ENCODE data around the gene PRIMA1. TPM values are rescaled to one million over a fixed set of nuclear protein-coding genes. Genes with fewer than 3 reads are reported as not detected.

Gene PRIMA1
- total and polyA plus RNA-seq, 3 donors from 2014 or later: 2.1 to 7.3 (median 3.4) TPM

DNA sequence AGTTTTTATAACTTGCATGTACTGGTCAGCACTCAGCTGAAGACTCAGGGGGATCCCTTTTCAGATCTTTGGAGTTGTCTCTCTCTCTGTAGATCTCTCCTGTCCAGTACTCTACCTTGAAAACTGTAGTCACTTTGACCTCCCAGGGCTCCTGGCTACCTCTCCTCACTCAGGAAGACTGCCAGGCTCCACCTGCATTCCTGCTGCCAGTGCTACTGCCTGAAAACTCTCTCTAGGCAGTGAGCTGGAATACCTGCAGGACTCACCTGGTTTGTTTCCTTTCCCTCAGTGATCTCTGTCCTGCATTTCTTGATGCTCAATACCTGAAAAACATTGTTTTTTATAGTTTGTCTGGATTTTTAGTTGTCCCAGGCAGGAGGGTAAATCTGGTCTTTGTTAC lies 87.4 kb downstream of the PRIMA1 start:
- Histone ChIP-seq H3K4me3 (no peak overlapping the region), H3K4me1 (no peaks in the 10 kb centered on the region), H3K27me3 (no peaks in the 10 kb centered on the region), H3K36me3 (ENCODE audit: low read depth, missing control alignments) (no peaks in the 10 kb centered on the region), H3K27ac (no peak overlapping the region), H3K9me3 (no peaks in the 10 kb centered on the region)
- no peak for TF ChIP-seq POLR2A (IDR thresholded peaks at IDR 0.05)
- TF ChIP-seq, protein P1, sequence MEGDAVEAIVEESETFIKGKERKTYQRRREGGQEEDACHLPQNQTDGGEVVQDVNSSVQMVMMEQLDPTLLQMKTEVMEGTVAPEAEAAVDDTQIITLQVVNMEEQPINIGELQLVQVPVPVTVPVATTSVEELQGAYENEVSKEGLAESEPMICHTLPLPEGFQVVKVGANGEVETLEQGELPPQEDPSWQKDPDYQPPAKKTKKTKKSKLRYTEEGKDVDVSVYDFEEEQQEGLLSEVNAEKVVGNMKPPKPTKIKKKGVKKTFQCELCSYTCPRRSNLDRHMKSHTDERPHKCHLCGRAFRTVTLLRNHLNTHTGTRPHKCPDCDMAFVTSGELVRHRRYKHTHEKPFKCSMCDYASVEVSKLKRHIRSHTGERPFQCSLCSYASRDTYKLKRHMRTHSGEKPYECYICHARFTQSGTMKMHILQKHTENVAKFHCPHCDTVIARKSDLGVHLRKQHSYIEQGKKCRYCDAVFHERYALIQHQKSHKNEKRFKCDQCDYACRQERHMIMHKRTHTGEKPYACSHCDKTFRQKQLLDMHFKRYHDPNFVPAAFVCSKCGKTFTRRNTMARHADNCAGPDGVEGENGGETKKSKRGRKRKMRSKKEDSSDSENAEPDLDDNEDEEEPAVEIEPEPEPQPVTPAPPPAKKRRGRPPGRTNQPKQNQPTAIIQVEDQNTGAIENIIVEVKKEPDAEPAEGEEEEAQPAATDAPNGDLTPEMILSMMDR (IDR thresholded peaks at IDR 0.05): no peak
- DNase-seq: no peak
- intact Hi-C loops (cut with DNase I; ENCODE audit: low total_unique reads): no loop called here

DNA sequence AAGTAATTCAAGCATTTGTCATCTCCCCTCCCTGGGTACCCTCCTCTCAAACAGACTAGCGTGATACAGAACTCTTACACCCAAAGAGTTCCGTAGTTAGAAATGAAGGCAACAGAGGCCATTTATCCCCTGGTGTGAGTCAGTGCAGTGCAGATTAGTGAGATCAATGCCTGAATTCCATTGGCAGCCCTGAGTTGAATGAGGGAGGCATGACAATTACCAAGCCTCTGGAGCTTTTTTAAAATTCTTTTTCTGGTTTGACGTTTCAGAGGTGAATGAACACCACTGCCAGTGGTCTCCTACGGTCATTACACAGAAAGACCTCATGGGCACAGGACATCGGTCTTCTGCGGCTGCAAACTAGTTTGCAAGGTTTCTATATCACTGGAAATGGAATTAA lies 94.4 kb downstream of the PRIMA1 start:
- intact Hi-C loops (cut with DNase I; ENCODE audit: low total_unique reads): no loop called here
- 60 to 70% methylated on average over 6 of the region's 6 CpGs for WGBS, 2 donors
- H3K27me3 ChIP-seq: no peaks in the 10 kb centered on the region
- no peak overlapping the region for H3K4me3 ChIP-seq
- no peaks in the 10 kb centered on the region for H3K9me3 ChIP-seq
- H3K36me3 ChIP-seq (ENCODE audit: low read depth, missing control alignments): no peaks in the 10 kb centered on the region
- no peak for TF ChIP-seq POLR2A (IDR thresholded peaks at IDR 0.05)
- TF ChIP-seq, protein P1 (IDR thresholded peaks at IDR 0.05): no peak
- no peak for DNase-seq
- H3K27ac ChIP-seq: no peak overlapping the region
- no peaks in the 10 kb centered on the region for H3K4me1 ChIP-seq

DNA sequence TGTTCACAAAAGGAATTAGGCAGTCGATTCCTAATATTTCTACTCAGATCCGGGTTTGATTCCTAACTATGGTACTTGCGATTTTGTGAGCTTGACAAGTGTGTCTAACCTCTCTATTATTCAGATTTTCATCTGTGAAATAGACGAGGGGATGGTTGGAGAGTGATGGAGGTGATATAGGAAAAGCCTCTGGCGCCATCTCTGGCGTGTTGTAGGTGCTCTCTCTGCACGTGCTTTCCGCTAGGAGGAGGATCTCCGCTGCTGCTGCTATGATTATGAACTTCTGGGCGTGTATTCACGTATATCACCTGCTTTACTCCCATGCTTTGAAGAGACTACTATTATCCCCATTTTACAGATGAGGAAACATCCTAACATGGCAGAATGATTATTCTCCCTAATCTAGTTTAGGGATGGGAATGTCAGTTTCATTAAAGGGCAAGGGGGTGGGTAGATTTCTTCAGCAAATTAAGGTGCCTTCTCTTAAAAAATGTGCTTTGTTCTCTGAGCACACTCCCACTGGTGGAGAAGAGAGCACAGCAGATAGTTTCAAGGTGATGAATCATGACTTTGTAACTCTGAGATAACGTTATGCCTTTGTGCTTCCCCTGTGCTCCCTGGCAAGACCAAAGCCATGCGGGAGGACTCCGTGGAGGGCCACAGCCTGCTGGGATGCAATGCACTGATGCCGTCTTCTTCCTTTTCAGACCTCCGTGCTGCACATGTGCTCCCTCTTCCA lies 97.1 kb downstream of the PRIMA1 start:
- TF ChIP-seq, protein P1 (IDR thresholded peaks at IDR 0.05): no peak
- TF ChIP-seq POLR2A (IDR thresholded peaks at IDR 0.05): no peak
- Histone ChIP-seq H3K9me3 (no peaks in the 10 kb centered on the region), H3K36me3 (ENCODE audit: low read depth, missing control alignments) (no peaks in the 10 kb centered on the region), H3K4me1 (no peaks in the 10 kb centered on the region), H3K27ac (no peak overlapping the region), H3K27me3 (no peaks in the 10 kb centered on the region), H3K4me3 (no peak overlapping the region)
- DNase-seq: no peak
- intact Hi-C loops (cut with DNase I; ENCODE audit: low total_unique reads): no loop called here
- WGBS, 2 donors: 59 to 66% methylated on average over 16 of the region's 16 CpGs

DNA sequence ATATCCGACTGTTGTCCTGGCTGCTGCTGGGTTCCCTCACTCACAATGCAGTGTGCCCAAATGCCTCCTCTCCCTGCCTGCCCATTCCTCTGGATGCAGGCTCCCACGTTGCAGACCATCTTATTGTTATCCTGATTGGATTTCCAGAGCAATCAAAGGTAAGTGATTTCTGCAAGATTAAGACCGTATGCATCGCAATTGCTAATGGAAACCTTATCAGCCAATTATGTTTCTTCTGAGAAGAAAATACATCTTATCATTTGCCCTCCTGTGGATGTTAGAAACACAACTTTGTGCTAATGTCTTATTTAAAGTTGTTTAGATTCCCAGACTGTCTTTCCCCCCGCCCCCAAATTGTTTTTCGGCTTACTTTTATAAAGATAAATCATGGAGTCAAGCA lies 98.1 kb downstream of the PRIMA1 start:
- DNase-seq: no peak
- 71 to 82% methylated on average over 6 of the region's 6 CpGs for WGBS, 2 donors
- H3K9me3 ChIP-seq: no peaks in the 10 kb centered on the region

More for the DNA sequence above, 98.1 kb downstream of the PRIMA1 start:
- Histone ChIP-seq H3K4me1 (no peaks in the 10 kb centered on the region), H3K27me3 (no peaks in the 10 kb centered on the region), H3K4me3 (no peak overlapping the region), H3K27ac (no peak overlapping the region), H3K36me3 (ENCODE audit: low read depth, missing control alignments) (no peaks in the 10 kb centered on the region)
- intact Hi-C loops (cut with DNase I; ENCODE audit: low total_unique reads): no loop called here
- TF ChIP-seq, protein P1 (IDR thresholded peaks at IDR 0.05): no peak
- TF ChIP-seq POLR2A (IDR thresholded peaks at IDR 0.05): no peak

All from testis (tissue), 3 donors.